ENCODE results near the gene TBL1X.

The TBL1X gene

GRCh38 chrX:9770319-9770718 is 305.5 kb downstream of the TBL1X start:
- in situ Hi-C loops (cut with HindIII; ENCODE audit: low sequenced_read_pairs): no loop called here
- no peak for TF ChIP-seq CTCF (IDR thresholded peaks at IDR 0.05; ENCODE audit: low read depth, low read length, missing control alignments)
- H3K4me3 ChIP-seq (ENCODE audit: low read depth, low read length): no peak overlapping the region

GRCh38 chrX:9772943-9773342 is 308.1 kb downstream of the TBL1X start:
- DNase-seq (ENCODE audit: low read depth): no peak
- no peak for TF ChIP-seq CTCF (IDR thresholded peaks at IDR 0.05; ENCODE audit: low read depth, low read length, missing control alignments)
- no peak overlapping the region for H3K4me3 ChIP-seq (ENCODE audit: low read depth, low read length)
- in situ Hi-C loops (cut with HindIII; ENCODE audit: low sequenced_read_pairs): no loop called here

More at GRCh38 chrX:9770319-9770718, 305.5 kb downstream of the TBL1X start:
- DNase-seq (ENCODE audit: low read depth): no peak

GRCh38 chrX:9775930-9776329 is 311.1 kb downstream of the TBL1X start:
- TF ChIP-seq CTCF (IDR thresholded peaks at IDR 0.05; ENCODE audit: low read depth, low read length, missing control alignments): no peak
- DNase-seq (ENCODE audit: low read depth): no peak
- in situ Hi-C loops (cut with HindIII; ENCODE audit: low sequenced_read_pairs): no loop called here
- H3K4me3 ChIP-seq (ENCODE audit: low read depth, low read length): no peak overlapping the region

- in situ Hi-C loops (cut with HindIII; ENCODE audit: low sequenced_read_pairs): no loop called here
- no peak for TF ChIP-seq CTCF (IDR thresholded peaks at IDR 0.05; ENCODE audit: low read depth, low read length, missing control alignments)
Observed at GRCh38 chrX:9781941-9782340, 317.1 kb downstream of the TBL1X start.

GRCh38 chrX:9784332-9784731 is 319.5 kb downstream of the TBL1X start:
- no peak overlapping the region for H3K4me3 ChIP-seq (ENCODE audit: low read depth, low read length)
- in situ Hi-C loops (cut with HindIII; ENCODE audit: low sequenced_read_pairs): no loop called here
- TF ChIP-seq CTCF (IDR thresholded peaks at IDR 0.05; ENCODE audit: low read depth, low read length, missing control alignments): no peak
- DNase-seq (ENCODE audit: low read depth): no peak

More at GRCh38 chrX:9781941-9782340, 317.1 kb downstream of the TBL1X start:
- no peak for DNase-seq (ENCODE audit: low read depth)
- no peak overlapping the region for H3K4me3 ChIP-seq (ENCODE audit: low read depth, low read length)

- DNase-seq (ENCODE audit: low read depth): no peak
- TF ChIP-seq CTCF (IDR thresholded peaks at IDR 0.05; ENCODE audit: low read depth, low read length, missing control alignments): no peak
- no peak overlapping the region for H3K4me3 ChIP-seq (ENCODE audit: low read depth, low read length)
- in situ Hi-C loops (cut with HindIII; ENCODE audit: low sequenced_read_pairs): no loop called here
Observed at GRCh38 chrX:9785254-9785943, 320.5 kb downstream of the TBL1X start.

Data from astrocyte of the cerebellum (primary cell).